Tibial nerve (tissue), 4 donors: ENCODE results near the gene NACA. TPM values are rescaled to one million over a fixed set of nuclear protein-coding genes. Genes with fewer than 3 reads are reported as not detected.

Source experiments
- DNase-seq, 2 donors: peaks; one replicate each; pipeline ENCODE4 v3.0.0-alpha.2; 2019; ENCODE audit warnings: low spot score in 2 of 2
- H3K27ac ChIP-seq, 4 donors: fragments of 200-600 bp; sonication (generic) in 3 of 4; one replicate each; pipeline ENCODE4 v1.5.1; 2017 to 2019; ENCODE audit warnings: mild to moderate bottlenecking in 1 of 4
- H3K27me3 ChIP-seq, 2 donors: fragments of 200-600 bp; sonication (generic) in 1 of 2; one replicate each; pipeline versions ENCODE4 v1.5.1 to v1.6.0; 2017 to 2019
- H3K36me3 ChIP-seq, 3 donors: fragments of 200-600 bp; sonication (generic); one replicate each; pipeline ENCODE4 v1.5.1; 2018 to 2019
- H3K4me1 ChIP-seq, 4 donors: fragments of 200-600 bp; sonication (generic) in 3 of 4; one replicate each; pipeline ENCODE4 v1.5.1; 2017 to 2019
- H3K4me3 ChIP-seq, 4 donors: fragments of 200-600 bp; sonication (generic) in 3 of 4; one replicate each; pipeline ENCODE4 v1.5.1; 2017 to 2019; ENCODE audit warnings: mild to moderate bottlenecking in 1 of 4, moderate library complexity in 1 of 4
- H3K9me3 ChIP-seq, 4 donors: fragments of 200-600 bp; sonication (generic) in 3 of 4; one replicate each; pipeline ENCODE4 v1.5.1; 2017 to 2019
- CTCF ChIP-seq, 5 experiments: fragments of 200-600 bp in 3 of 5; fragments of 450-650 bp in 2 of 5; sonication (generic) in 3 of 5; IDR thresholded peaks; one replicate each; pipeline ENCODE4 v1.5.1; 2016 to 2019; ENCODE audit warnings: antibody characterized with exemption in 5 of 5, mild to moderate bottlenecking in 3 of 5, moderate library complexity in 2 of 5
- EP300 ChIP-seq, 2 donors: sonication (generic); formaldehyde crosslinking; IDR thresholded peaks; one replicate each; pipeline ENCODE4 v1.6.1; 2017; ENCODE audit warnings: antibody characterized with exemption in 2 of 2, mild to moderate bottlenecking in 1 of 2
- POLR2A ChIP-seq, 2 donors: fragments of 450-650 bp; IDR thresholded peaks; one replicate each; pipeline ENCODE4 v1.6.1; 2017; ENCODE audit warnings: antibody characterized with exemption in 2 of 2, mild to moderate bottlenecking in 2 of 2, moderate library complexity in 2 of 2
- WGBS, 2 donors: methylation state at CpG; one replicate each; pipeline ENCODE4 v1.1.5; 2018; 5-methylcytosine and 5-hydroxymethylcytosine counted together
- total RNA-seq, 4 donors: library from RNA; depleted of rRNA; stranded (reverse); fragments of >200 nt; gene quantifications; one replicate each; pipeline ENCODE4 v1.1.0, GENCODE V29; 2016

The NACA gene
- total RNA-seq, 4 donors from 2014 or later = 829 to 1,085 (median 948) TPM

- 65 to 77% methylated on average over 3 of the region's 3 CpGs for WGBS, 2 donors
- H3K4me3 ChIP-seq = no peak overlapping the region
- no peaks in the 10 kb centered on the region for H3K4me1 ChIP-seq
- no peak overlapping the region for H3K27ac ChIP-seq
- no peaks in the 10 kb centered on the region for H3K36me3 ChIP-seq
- DNase-seq = no peak
- H3K27me3 ChIP-seq = no peaks in the 10 kb centered on the region
- no peaks in the 10 kb centered on the region for H3K9me3 ChIP-seq
- TF ChIP-seq EP300 (IDR thresholded peaks at IDR 0.05) (no peak), POLR2A (IDR thresholded peaks at IDR 0.05) (no peak), CTCF (IDR thresholded peaks at IDR 0.05) (no peak)
Measured at GRCh38 chr12:56699020-56699661, 26.0 kb downstream of the NACA start.

DNA sequence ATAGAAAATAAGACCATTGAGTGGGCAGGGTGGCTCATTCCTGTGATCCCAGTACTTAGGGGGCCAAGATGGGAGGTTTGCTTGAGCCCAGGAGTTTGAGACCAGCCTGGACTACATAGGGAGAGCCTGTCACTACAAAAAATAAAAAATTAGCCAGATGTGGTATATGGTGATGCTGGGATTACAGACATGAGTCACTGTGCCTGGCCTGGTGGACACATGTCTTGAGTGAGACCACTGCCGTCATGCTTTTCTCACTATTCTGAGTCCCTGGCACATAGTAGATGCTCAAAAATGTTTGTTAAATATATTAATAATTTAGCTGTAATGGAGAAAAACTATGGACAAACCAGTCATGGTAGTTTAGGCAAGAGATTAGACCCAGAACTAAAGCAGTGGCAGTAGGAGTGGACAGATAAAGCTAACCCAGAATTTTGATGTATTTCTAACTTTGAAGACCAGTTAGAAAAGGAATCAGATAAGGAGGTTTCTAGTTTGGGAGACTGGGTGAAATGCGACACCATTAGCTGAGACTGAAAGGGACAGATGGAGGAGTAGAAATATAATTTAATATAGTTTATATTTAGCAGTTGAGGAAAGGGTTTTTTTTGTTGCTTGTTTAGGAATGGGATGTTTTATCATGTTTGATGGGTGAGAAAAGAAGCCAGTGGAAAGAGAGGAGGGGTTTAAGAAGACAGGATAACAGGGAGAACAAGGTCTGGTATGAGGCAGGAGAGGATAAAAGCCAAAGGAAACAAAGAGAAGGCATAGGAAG, 29.6 kb downstream of the NACA start:
- no peak for DNase-seq
- WGBS, 2 donors = 71 to 72% methylated on average over 2 of the region's 2 CpGs

GRCh38 chr12:56694161-56694560, 30.9 kb downstream of the NACA start:
- Histone ChIP-seq H3K4me1 (peaks cover 0 to 2% (median 0%) of the 10 kb centered on the region in 4 donors), H3K27me3 (no peaks in the 10 kb centered on the region), H3K36me3 (no peaks in the 10 kb centered on the region), H3K4me3 (no peak overlapping the region), H3K27ac (no peak overlapping the region), H3K9me3 (no peaks in the 10 kb centered on the region)
- no peak for DNase-seq
- WGBS, 2 donors = 85 to 89% methylated on average over 5 of the region's 5 CpGs
- no peak for TF ChIP-seq POLR2A (IDR thresholded peaks at IDR 0.05)
- TF ChIP-seq CTCF (IDR thresholded peaks at IDR 0.05) = no peak
- no peak for TF ChIP-seq EP300 (IDR thresholded peaks at IDR 0.05)

More for the DNA sequence above, 29.6 kb downstream of the NACA start:
- H3K36me3 ChIP-seq = no peaks in the 10 kb centered on the region
- no peaks in the 10 kb centered on the region for H3K27me3 ChIP-seq
- no peaks in the 10 kb centered on the region for H3K4me1 ChIP-seq
- H3K4me3 ChIP-seq = no peak overlapping the region
- TF ChIP-seq CTCF (IDR thresholded peaks at IDR 0.05) = no peak
- no peak for TF ChIP-seq POLR2A (IDR thresholded peaks at IDR 0.05)
- no peak for TF ChIP-seq EP300 (IDR thresholded peaks at IDR 0.05)
- no peaks in the 10 kb centered on the region for H3K9me3 ChIP-seq
- H3K27ac ChIP-seq = no peak overlapping the region

- Histone ChIP-seq H3K36me3 (no peaks in the 10 kb centered on the region), H3K9me3 (no peaks in the 10 kb centered on the region), H3K4me1 (peaks cover 0 to 35% (median 12%) of the 10 kb centered on the region in 4 donors), H3K4me3 (peak overlapping the region; percentile 45 to 86 (median 83)), H3K27ac (peak overlapping the region; percentile 97 to 100 (median 100)), H3K27me3 (no peaks in the 10 kb centered on the region)
- no peak for DNase-seq
- WGBS, 2 donors = 2% methylated on average over 7 of the region's 7 CpGs
- no peak for TF ChIP-seq EP300 (IDR thresholded peaks at IDR 0.05)
- TF ChIP-seq POLR2A (IDR thresholded peaks at IDR 0.05) = no peak
- TF ChIP-seq CTCF (IDR thresholded peaks at IDR 0.05) = no peak
Measured at GRCh38 chr12:56688846-56689109, 36.3 kb downstream of the NACA start.

DNA sequence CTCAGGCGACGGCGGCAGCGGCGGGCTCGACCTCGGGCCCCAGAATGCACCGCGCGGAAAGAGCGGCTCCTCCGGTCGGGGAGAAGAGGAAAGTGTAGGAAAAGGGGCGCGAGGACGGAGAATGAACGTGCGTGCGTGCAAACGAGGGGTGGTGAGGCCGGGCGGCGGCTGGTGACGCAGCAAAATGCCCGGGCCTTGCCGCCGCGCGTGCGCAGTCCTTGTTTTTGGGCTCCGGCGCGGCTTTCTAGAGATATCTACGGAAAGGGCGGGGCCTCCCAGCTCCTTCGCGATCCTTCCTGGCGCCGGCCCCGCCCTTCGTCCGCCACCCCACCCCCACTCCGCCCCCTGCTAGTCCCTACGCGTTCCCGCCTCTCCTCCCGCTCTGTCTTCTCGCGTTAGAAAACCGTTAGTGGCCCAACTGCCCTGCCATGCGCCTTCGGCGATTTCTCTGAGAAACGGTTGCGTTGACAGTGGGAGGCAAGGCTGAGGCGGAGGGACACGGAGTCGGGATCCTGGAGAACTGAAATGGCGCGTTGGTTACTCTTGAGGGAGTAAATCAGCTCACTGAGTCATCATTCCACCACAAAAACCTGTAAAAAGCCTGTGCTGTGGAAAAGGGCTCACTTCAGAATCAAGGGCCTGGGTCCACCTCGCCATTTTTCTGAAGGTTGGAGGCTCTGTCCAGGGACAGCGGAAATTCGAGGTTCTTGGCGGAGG, 36.8 kb downstream of the NACA start, which contains the start of gene PTGES3:
Gene PTGES3, minus strand, starts transcription at position 156 of the 717 bp plus-strand sequence. CDS start 285 bp downstream, outside the sequence.
- H3K9me3 ChIP-seq = no peaks in the 10 kb centered on the region
- peak; percentile 96 for DNase-seq
- H3K36me3 ChIP-seq = no peaks in the 10 kb centered on the region
- peaks cover 0 to 39% (median 12%) of the 10 kb centered on the region in 4 donors for H3K4me1 ChIP-seq
- TF ChIP-seq CTCF (IDR thresholded peaks at IDR 0.05) (peak in 1 of 5 experiments; percentile 33), EP300 (IDR thresholded peaks at IDR 0.05) (peak; percentile 99 to 100), POLR2A (IDR thresholded peaks at IDR 0.05) (peak; percentile 98)
- peak within 1 kb of the TSS; percentile 82 to 95 (median 85) for H3K4me3 ChIP-seq
- peak within 1 kb of the TSS; percentile 97 to 100 (median 100) for H3K27ac ChIP-seq
- H3K27me3 ChIP-seq = no peaks in the 10 kb centered on the region
- WGBS, 2 donors = 0% methylated on average over 56 to 64 of the region's 64 CpGs
